ENCODE measurements around the gene TMEM117.

Gene TMEM117

DNA sequence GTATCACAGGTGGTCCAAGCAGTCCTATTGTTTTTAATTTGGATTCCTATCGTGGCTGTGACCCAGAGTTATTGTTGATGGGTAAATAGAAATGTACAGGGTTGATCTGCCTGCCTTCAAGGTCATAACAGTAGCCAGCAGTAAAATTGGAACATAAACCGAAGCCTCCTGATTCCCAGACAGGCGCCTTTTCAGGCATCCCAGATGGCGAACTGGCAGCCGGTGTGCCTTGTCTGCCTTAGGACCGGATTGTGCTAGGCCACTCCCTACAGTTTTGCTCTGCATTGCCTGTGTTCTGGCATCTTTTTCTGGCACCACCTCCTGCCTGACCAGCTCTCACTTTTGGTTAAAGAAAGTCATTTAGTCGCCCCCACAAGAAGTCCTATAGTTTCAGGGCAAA lies 22.2 kb downstream of the TMEM117 start:
- no peak overlapping the region for H4K8ac ChIP-seq (ENCODE audit: low read depth, low read length)
- H2BK12ac ChIP-seq (ENCODE audit: low read length), result no peak overlapping the region
- no peak overlapping the region for H4K91ac ChIP-seq (ENCODE audit: low read depth, low read length, poor library complexity)
- H3K4me2 ChIP-seq (ENCODE audit: insufficient read depth, low read length, poor library complexity, severe bottlenecking), result no peak overlapping the region
- H3K14ac ChIP-seq (ENCODE audit: low read length), result no peak overlapping the region
- no peak overlapping the region for H2AK5ac ChIP-seq (ENCODE audit: low read depth, low read length)
- H3K9me3 ChIP-seq (replicated peaks in 1 of 2; ENCODE audit: control insufficient read depth in 2 of 2, insufficient read depth in 1 of 2, low read depth in 1 of 2, low read length in 2 of 2), result no peaks in the 10 kb centered on the region
- no peak overlapping the region for H3K27ac ChIP-seq (replicated peaks; ENCODE audit: low read length)
- H3K4me3 ChIP-seq (ENCODE audit: low read length in 2 of 2), result no peak overlapping the region
- H3K27me3 ChIP-seq (ENCODE audit: control insufficient read depth in 3 of 3, insufficient read depth in 3 of 3, low read depth in 1 of 3, low read length in 3 of 3), result no peaks in the 10 kb centered on the region
- no peak overlapping the region for H3K4ac ChIP-seq (ENCODE audit: low read length)
- no peak overlapping the region for H3K23ac ChIP-seq (ENCODE audit: low read depth, low read length, poor library complexity)
- H3K9ac ChIP-seq (ENCODE audit: low read depth, low read length, poor library complexity), result no peak overlapping the region
- H3K79me1 ChIP-seq (ENCODE audit: low read depth, low read length), result no peaks in the 10 kb centered on the region
- H3K4me1 ChIP-seq (ENCODE audit: control insufficient read depth in 2 of 2, insufficient read depth in 1 of 2, low read depth in 1 of 2, low read length in 2 of 2), result no peaks in the 10 kb centered on the region
- WGBS, 2 donors (ENCODE audit: extremely low coverage in 2 of 2, insufficient read length in 2 of 2, insufficient replicate concordance in 1 of 2), result no CpG with 5 or more reads among the region's 7 CpGs
- H3K18ac ChIP-seq (ENCODE audit: low read length), result no peak overlapping the region
- DNase-seq (ENCODE audit: low spot score), result no peak
- no peak overlapping the region for H2AFZ ChIP-seq (ENCODE audit: low read length)
- H2BK15ac ChIP-seq (ENCODE audit: low read length), result no peak overlapping the region
- H2BK5ac ChIP-seq (ENCODE audit: low read length), result no peak overlapping the region
- no peaks in the 10 kb centered on the region for H3K36me3 ChIP-seq (replicated peaks in 1 of 2; ENCODE audit: control insufficient read depth in 2 of 2, insufficient read depth in 2 of 2, low read length in 2 of 2)
- no peak overlapping the region for H2BK120ac ChIP-seq (ENCODE audit: low read depth, low read length)

- no peaks in the 10 kb centered on the region for H3K9me3 ChIP-seq (replicated peaks in 1 of 2; ENCODE audit: control insufficient read depth in 2 of 2, insufficient read depth in 1 of 2, low read depth in 1 of 2, low read length in 2 of 2)
- H2AFZ ChIP-seq (ENCODE audit: low read length), result peak overlapping the region; percentile 48
- H2AK5ac ChIP-seq (ENCODE audit: low read depth, low read length), result no peak overlapping the region
- H4K8ac ChIP-seq (ENCODE audit: low read depth, low read length), result no peak overlapping the region
- no peak overlapping the region for H3K14ac ChIP-seq (ENCODE audit: low read length)
- H2BK12ac ChIP-seq (ENCODE audit: low read length), result no peak overlapping the region
- H3K4me3 ChIP-seq (ENCODE audit: low read length in 2 of 2), result no peak overlapping the region
- no peak overlapping the region for H3K4me2 ChIP-seq (ENCODE audit: insufficient read depth, low read length, poor library complexity, severe bottlenecking)
- H3K9ac ChIP-seq (ENCODE audit: low read depth, low read length, poor library complexity), result no peak overlapping the region
- H2BK15ac ChIP-seq (ENCODE audit: low read length), result no peak overlapping the region
- no peak for DNase-seq (ENCODE audit: low spot score)
- no CpG with 5 or more reads among the region's 6 CpGs for WGBS, 2 donors (ENCODE audit: extremely low coverage in 2 of 2, insufficient read length in 2 of 2, insufficient replicate concordance in 1 of 2)
- H3K79me1 ChIP-seq (ENCODE audit: low read depth, low read length), result no peaks in the 10 kb centered on the region
- H3K18ac ChIP-seq (ENCODE audit: low read length), result no peak overlapping the region
- H3K4me1 ChIP-seq (ENCODE audit: control insufficient read depth in 2 of 2, insufficient read depth in 1 of 2, low read depth in 1 of 2, low read length in 2 of 2), result no peaks in the 10 kb centered on the region
- no peak overlapping the region for H3K27ac ChIP-seq (replicated peaks; ENCODE audit: low read length)
- H2BK5ac ChIP-seq (ENCODE audit: low read length), result no peak overlapping the region
- no peak overlapping the region for H3K23ac ChIP-seq (ENCODE audit: low read depth, low read length, poor library complexity)
- no peak overlapping the region for H4K91ac ChIP-seq (ENCODE audit: low read depth, low read length, poor library complexity)
- no peaks in the 10 kb centered on the region for H3K27me3 ChIP-seq (ENCODE audit: control insufficient read depth in 3 of 3, insufficient read depth in 3 of 3, low read depth in 1 of 3, low read length in 3 of 3)
- no peak overlapping the region for H3K4ac ChIP-seq (ENCODE audit: low read length)
- H2BK120ac ChIP-seq (ENCODE audit: low read depth, low read length), result no peak overlapping the region
- no peaks in the 10 kb centered on the region for H3K36me3 ChIP-seq (replicated peaks in 1 of 2; ENCODE audit: control insufficient read depth in 2 of 2, insufficient read depth in 2 of 2, low read length in 2 of 2)
Observed at GRCh38 chr12:43858991-43859390, 23.1 kb downstream of the TMEM117 start.

DNA sequence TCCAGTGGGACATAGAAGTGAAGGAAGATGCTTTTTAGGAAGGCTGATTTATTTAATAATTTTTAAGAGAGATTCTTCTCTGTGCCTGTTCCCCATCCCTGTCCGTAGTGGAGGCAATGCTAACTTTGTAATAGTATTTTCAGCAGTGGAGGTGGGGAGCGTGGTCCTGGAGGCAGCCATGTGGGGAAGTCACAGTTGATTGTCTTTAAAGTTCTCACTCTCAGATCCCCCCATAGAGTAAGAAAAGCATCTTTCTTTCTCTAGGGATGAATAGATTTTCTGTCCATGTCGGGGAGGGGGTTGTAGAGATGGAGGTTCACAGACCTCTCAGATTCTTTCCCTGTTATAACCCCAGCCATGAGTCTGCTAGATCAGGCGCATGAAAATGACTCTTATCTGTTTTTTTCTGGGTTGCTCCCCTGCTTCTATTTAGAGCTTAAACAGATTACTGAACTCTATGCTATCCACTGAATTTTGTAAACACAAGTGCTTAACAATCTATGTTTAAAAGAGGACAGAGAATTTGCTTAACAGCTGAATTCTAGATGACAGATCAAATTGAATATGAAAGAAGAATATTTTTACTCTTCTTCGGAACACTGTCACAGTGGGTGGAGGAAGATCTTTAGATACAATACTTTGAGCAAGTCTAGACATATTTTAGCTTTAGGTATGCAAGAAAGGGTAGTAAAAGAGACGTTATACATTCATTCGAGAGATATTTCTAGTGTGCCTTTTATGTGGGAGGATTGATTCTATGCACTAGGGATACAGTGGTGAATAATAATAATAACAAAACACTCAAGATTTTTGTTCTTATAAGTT lies 25.3 kb downstream of the TMEM117 start:
- no peaks in the 10 kb centered on the region for H3K27me3 ChIP-seq (ENCODE audit: control insufficient read depth in 3 of 3, insufficient read depth in 3 of 3, low read depth in 1 of 3, low read length in 3 of 3)
- no peak overlapping the region for H3K23ac ChIP-seq (ENCODE audit: low read depth, low read length, poor library complexity)
- H3K4me3 ChIP-seq (ENCODE audit: low read length in 2 of 2), result no peak overlapping the region
- no peak overlapping the region for H3K18ac ChIP-seq (ENCODE audit: low read length)
- no peak overlapping the region for H3K27ac ChIP-seq (replicated peaks; ENCODE audit: low read length)
- H3K4me2 ChIP-seq (ENCODE audit: insufficient read depth, low read length, poor library complexity, severe bottlenecking), result no peak overlapping the region
- H2BK12ac ChIP-seq (ENCODE audit: low read length), result no peak overlapping the region
- H3K4me1 ChIP-seq (ENCODE audit: control insufficient read depth in 2 of 2, insufficient read depth in 1 of 2, low read depth in 1 of 2, low read length in 2 of 2), result no peaks in the 10 kb centered on the region
- H2BK5ac ChIP-seq (ENCODE audit: low read length), result no peak overlapping the region
- no peak overlapping the region for H3K14ac ChIP-seq (ENCODE audit: low read length)
- DNase-seq (ENCODE audit: low spot score), result no peak
- H3K79me1 ChIP-seq (ENCODE audit: low read depth, low read length), result no peaks in the 10 kb centered on the region
- no peaks in the 10 kb centered on the region for H3K36me3 ChIP-seq (replicated peaks in 1 of 2; ENCODE audit: control insufficient read depth in 2 of 2, insufficient read depth in 2 of 2, low read length in 2 of 2)
- H2AK5ac ChIP-seq (ENCODE audit: low read depth, low read length), result no peak overlapping the region
- H2AFZ ChIP-seq (ENCODE audit: low read length), result no peak overlapping the region
- H2BK120ac ChIP-seq (ENCODE audit: low read depth, low read length), result no peak overlapping the region
- H3K4ac ChIP-seq (ENCODE audit: low read length), result no peak overlapping the region
- no CpG with 5 or more reads among the region's 7 CpGs for WGBS, 2 donors (ENCODE audit: extremely low coverage in 2 of 2, insufficient read length in 2 of 2, insufficient replicate concordance in 1 of 2)
- no peak overlapping the region for H3K9ac ChIP-seq (ENCODE audit: low read depth, low read length, poor library complexity)
- no peak overlapping the region for H4K8ac ChIP-seq (ENCODE audit: low read depth, low read length)
- H4K91ac ChIP-seq (ENCODE audit: low read depth, low read length, poor library complexity), result no peak overlapping the region
- H3K9me3 ChIP-seq (replicated peaks in 1 of 2; ENCODE audit: control insufficient read depth in 2 of 2, insufficient read depth in 1 of 2, low read depth in 1 of 2, low read length in 2 of 2), result no peaks in the 10 kb centered on the region
- no peak overlapping the region for H2BK15ac ChIP-seq (ENCODE audit: low read length)

DNA sequence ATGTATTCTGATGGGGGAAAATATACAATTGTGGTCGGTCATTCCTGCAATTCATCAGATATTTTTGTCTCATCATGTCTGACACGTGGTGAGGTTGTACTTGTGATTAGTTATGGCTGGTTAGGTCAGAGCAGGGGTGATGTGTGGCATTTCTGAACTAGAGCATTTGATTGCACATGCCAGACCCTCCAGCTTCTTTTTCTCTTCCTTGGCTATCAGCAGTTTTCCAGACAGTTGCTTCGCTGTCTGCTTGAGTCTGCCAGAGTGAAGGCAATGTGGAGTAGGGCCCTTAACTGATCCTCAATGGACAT lies 25.9 kb downstream of the TMEM117 start:
- H2BK120ac ChIP-seq (ENCODE audit: low read depth, low read length), result no peak overlapping the region
- no peak overlapping the region for H2BK15ac ChIP-seq (ENCODE audit: low read length)
- no peak overlapping the region for H3K27ac ChIP-seq (replicated peaks; ENCODE audit: low read length)
- no peak overlapping the region for H3K4me3 ChIP-seq (ENCODE audit: low read length in 2 of 2)
- DNase-seq (ENCODE audit: low spot score), result no peak
- H3K4ac ChIP-seq (ENCODE audit: low read length), result no peak overlapping the region
- H4K8ac ChIP-seq (ENCODE audit: low read depth, low read length), result no peak overlapping the region
- H3K14ac ChIP-seq (ENCODE audit: low read length), result no peak overlapping the region
- H2BK5ac ChIP-seq (ENCODE audit: low read length), result no peak overlapping the region
- no peaks in the 10 kb centered on the region for H3K27me3 ChIP-seq (ENCODE audit: control insufficient read depth in 3 of 3, insufficient read depth in 3 of 3, low read depth in 1 of 3, low read length in 3 of 3)
- WGBS, 2 donors (ENCODE audit: extremely low coverage in 2 of 2, insufficient read length in 2 of 2, insufficient replicate concordance in 1 of 2), result no CpG with 5 or more reads among the region's 3 CpGs
- no peak overlapping the region for H2AK5ac ChIP-seq (ENCODE audit: low read depth, low read length)
- no peak overlapping the region for H2BK12ac ChIP-seq (ENCODE audit: low read length)
- H3K9me3 ChIP-seq (replicated peaks in 1 of 2; ENCODE audit: control insufficient read depth in 2 of 2, insufficient read depth in 1 of 2, low read depth in 1 of 2, low read length in 2 of 2), result no peaks in the 10 kb centered on the region
- no peak overlapping the region for H3K23ac ChIP-seq (ENCODE audit: low read depth, low read length, poor library complexity)
- no peak overlapping the region for H3K18ac ChIP-seq (ENCODE audit: low read length)
- H4K91ac ChIP-seq (ENCODE audit: low read depth, low read length, poor library complexity), result no peak overlapping the region
- no peaks in the 10 kb centered on the region for H3K79me1 ChIP-seq (ENCODE audit: low read depth, low read length)
- H3K4me1 ChIP-seq (ENCODE audit: control insufficient read depth in 2 of 2, insufficient read depth in 1 of 2, low read depth in 1 of 2, low read length in 2 of 2), result no peaks in the 10 kb centered on the region
- H3K4me2 ChIP-seq (ENCODE audit: insufficient read depth, low read length, poor library complexity, severe bottlenecking), result no peak overlapping the region
- H3K9ac ChIP-seq (ENCODE audit: low read depth, low read length, poor library complexity), result no peak overlapping the region
- no peaks in the 10 kb centered on the region for H3K36me3 ChIP-seq (replicated peaks in 1 of 2; ENCODE audit: control insufficient read depth in 2 of 2, insufficient read depth in 2 of 2, low read length in 2 of 2)
- H2AFZ ChIP-seq (ENCODE audit: low read length), result no peak overlapping the region
